Lower leg skin (tissue), 4 donors: ENCODE measurements around the gene ESRRB. TPM values are rescaled to one million over a fixed set of nuclear protein-coding genes. Genes with fewer than 3 reads are reported as not detected.

Experiments
- DNase-seq, 2 donors: peaks; one replicate each; pipeline ENCODE4 v3.0.0-alpha.2; 2019; ENCODE audit warnings: low spot score in 2 of 2
- H3K4me3 ChIP-seq: fragments of 200-600 bp; sonication (generic); 2 replicates; pipeline ENCODE4 v1.5.1; 2017; ENCODE audit warnings: mild to moderate bottlenecking, low read depth; ENCODE audit not compliant: poor library complexity, severe bottlenecking
- CTCF ChIP-seq, 3 donors: fragments of 450-650 bp; IDR thresholded peaks; one replicate each; pipeline ENCODE4 v1.5.1; 2016; ENCODE audit warnings: antibody characterized with exemption in 3 of 3, mild to moderate bottlenecking in 3 of 3, moderate library complexity in 2 of 3
- POLR2A ChIP-seq, 2 donors: fragments of 450-650 bp; IDR thresholded peaks; one replicate each; pipeline ENCODE4 v1.6.1; 2016 to 2017; ENCODE audit warnings: antibody characterized with exemption in 2 of 2, mild to moderate bottlenecking in 1 of 2, moderate library complexity in 1 of 2
- WGBS, 2 donors: methylation state at CpG; one replicate each; pipeline ENCODE4 v1.1.5; 2018; 5-methylcytosine and 5-hydroxymethylcytosine counted together
- intact Hi-C: fragments of 100-400 bp; cut with DNase I; formaldehyde crosslinking; loops from one replicate; pipeline ENCODE4 v1.15.0; 2023; ENCODE audit warnings: low total_unique reads
- total RNA-seq, 4 donors: library from RNA; depleted of rRNA; stranded (reverse); fragments of >200 nt; gene quantifications; one replicate each; pipeline ENCODE4 v1.1.0, GENCODE V29; 2016

ESRRB gene
- total RNA-seq, 4 donors from 2014 or later, result 0.08 to 1.1 (median 0.19) TPM; not detected in 1

GRCh38 chr14:76330411-76331327 is 45.3 kb upstream of the ESRRB start:
- TF ChIP-seq POLR2A (IDR thresholded peaks at IDR 0.05), result no peak
- no peak for TF ChIP-seq CTCF (IDR thresholded peaks at IDR 0.05)
- no peak for DNase-seq
- H3K4me3 ChIP-seq, result no peak overlapping the region
- 41 to 52% methylated on average over 17 of the region's 17 CpGs for WGBS, 2 donors
- intact Hi-C loops, result no loop called here

DNA sequence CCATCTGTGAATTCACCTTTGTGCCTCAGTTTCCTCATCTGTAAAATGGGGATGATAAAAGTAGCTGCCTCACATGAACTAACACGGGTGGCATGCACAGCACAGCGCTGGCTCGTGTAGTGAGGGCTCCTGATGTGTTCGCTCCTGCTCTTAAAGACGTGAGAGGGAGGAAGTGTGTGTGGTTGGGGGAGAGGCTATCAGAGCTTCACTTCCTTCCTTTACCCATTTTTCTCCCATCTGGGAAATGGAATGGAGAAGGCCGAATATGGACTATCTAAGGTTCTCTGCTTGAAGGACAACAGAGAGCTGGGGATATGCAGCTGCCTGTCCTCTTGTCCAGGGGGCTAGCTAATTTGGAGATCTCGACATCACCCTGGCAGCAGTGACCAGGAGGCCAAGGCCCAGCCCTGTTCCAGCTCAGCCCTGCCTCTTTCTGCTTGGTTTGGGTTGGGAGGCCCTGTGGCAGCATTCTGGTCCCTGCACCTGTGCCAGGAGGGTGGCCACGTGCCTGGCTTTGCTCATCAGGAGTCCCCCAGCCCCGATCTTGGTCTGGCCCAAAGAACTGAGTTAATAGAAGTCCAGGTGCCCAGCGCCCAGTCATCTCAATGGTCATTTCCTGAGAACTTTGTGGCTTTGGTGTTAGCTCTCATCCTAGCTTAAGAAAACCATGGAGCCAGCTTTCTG is 44.5 kb upstream of the ESRRB start:
- DNase-seq, result no peak
- no peak overlapping the region for H3K4me3 ChIP-seq
- 74 to 80% methylated on average over 10 of the region's 10 CpGs for WGBS, 2 donors
- no peak for TF ChIP-seq CTCF (IDR thresholded peaks at IDR 0.05)
- intact Hi-C loops, result no loop called here

DNA sequence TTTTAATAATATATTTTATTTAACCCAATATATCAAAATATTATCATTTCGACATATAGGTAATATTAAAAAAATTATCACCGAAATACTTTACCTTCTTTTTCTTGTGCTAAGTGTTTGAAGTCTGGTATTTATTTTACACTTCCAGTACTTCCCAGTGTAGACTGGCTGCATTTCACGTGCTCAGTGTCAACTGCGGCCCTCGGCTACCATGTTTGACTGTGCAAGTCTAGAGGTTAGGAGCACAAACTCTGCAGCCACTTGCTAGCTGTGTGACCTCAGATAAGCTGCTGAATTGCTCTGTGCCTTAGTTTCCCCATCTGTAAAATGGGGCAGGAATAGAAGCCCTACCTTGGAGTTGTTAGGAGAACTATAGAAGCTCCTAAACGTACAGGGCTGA is 42.3 kb upstream of the ESRRB start:
- intact Hi-C loops, result no loop called here
- no peak for DNase-seq
- no peak for TF ChIP-seq CTCF (IDR thresholded peaks at IDR 0.05)
- TF ChIP-seq POLR2A (IDR thresholded peaks at IDR 0.05), result no peak
- no peak overlapping the region for H3K4me3 ChIP-seq
- 93 to 94% methylated on average over 6 of the region's 6 CpGs for WGBS, 2 donors

- DNase-seq, result no peak
These were observed 41.6 kb upstream of the ESRRB start for GRCh38 chr14:76334316-76334715.

DNA sequence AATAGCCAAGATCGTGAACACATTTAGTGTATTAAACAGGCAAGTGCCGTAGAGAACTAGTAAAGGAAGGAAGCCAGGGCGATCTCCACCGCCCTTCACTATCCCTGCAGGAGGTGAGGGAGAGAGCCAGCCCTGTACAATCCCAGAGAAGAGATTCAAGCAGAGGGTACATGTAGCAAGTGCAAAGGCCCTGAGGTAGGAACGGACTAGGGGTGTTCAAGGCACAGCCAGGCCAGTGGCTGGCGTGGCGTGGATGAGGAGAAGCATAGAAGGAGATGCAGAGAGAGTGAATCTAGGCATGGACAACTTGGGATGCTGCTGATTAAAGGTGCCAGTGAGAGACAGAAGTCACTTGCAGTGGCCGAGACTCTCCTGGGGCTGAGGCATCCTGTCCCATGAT is 39.1 kb upstream of the ESRRB start:
- H3K4me3 ChIP-seq, result no peak overlapping the region
- WGBS, 2 donors, result 75 to 85% methylated on average over 8 of the region's 8 CpGs
- DNase-seq, result no peak
- intact Hi-C loops, result no loop called here
- TF ChIP-seq CTCF (IDR thresholded peaks at IDR 0.05) (no peak), POLR2A (IDR thresholded peaks at IDR 0.05) (no peak)

More at GRCh38 chr14:76334316-76334715, 41.6 kb upstream of the ESRRB start:
- intact Hi-C loops, result no loop called here
- H3K4me3 ChIP-seq, result no peak overlapping the region
- TF ChIP-seq CTCF (IDR thresholded peaks at IDR 0.05) (no peak), POLR2A (IDR thresholded peaks at IDR 0.05) (no peak)
- 71 to 76% methylated on average over 11 of the region's 11 CpGs for WGBS, 2 donors
